Measurements from ENCODE around the gene AFAP1L2. TPM values are rescaled to one million over a fixed set of nuclear protein-coding genes. Genes with fewer than 3 reads are reported as not detected.
A peak's percentile ranks its signal among the peaks of the same experiment; 100 is the strongest.

The AFAP1L2 gene
- total and polyA plus RNA-seq, 12 donors = 2.9 to 5.0 (median 4.3) TPM

DNA sequence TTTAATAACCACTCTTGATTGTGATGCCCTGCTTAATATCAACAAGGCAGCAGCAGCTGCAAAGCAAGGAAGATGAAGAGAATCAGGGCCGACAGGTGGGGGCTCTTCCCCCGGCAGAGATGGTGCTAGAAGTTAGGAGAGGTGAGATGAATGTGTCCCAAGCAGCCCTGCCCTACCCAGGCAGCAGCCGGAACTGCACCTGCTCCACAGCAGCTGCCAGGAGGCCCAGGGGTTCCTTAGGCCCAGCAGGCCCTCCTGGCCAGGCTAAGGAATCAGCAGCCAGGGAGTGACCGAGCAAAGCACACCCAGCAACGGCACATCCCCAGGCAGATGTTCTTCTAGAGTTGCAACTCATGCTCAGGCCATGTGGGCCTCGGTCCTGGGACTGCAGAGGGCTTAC, 17.9 kb downstream of the AFAP1L2 start:
- peak in 1 of 8 donors; percentile 20 for ATAC-seq
- WGBS, 2 donors = 90 to 91% methylated on average over 6 of the region's 6 CpGs
- H3K4me3 ChIP-seq = no peak overlapping the region
- H3K4me1 ChIP-seq = peaks cover 0 to 22% (median 6%) of the 10 kb centered on the region in 9 donors
- no peaks in the 10 kb centered on the region for H3K36me3 ChIP-seq
- intact Hi-C loops (cut with DNase I) = no loop called here
- H3K27ac ChIP-seq = no peak overlapping the region
- no peak for DNase-seq
- H3K27me3 ChIP-seq = no peaks in the 10 kb centered on the region
- no peaks in the 10 kb centered on the region for H3K9me3 ChIP-seq
- TF ChIP-seq, protein P1, sequence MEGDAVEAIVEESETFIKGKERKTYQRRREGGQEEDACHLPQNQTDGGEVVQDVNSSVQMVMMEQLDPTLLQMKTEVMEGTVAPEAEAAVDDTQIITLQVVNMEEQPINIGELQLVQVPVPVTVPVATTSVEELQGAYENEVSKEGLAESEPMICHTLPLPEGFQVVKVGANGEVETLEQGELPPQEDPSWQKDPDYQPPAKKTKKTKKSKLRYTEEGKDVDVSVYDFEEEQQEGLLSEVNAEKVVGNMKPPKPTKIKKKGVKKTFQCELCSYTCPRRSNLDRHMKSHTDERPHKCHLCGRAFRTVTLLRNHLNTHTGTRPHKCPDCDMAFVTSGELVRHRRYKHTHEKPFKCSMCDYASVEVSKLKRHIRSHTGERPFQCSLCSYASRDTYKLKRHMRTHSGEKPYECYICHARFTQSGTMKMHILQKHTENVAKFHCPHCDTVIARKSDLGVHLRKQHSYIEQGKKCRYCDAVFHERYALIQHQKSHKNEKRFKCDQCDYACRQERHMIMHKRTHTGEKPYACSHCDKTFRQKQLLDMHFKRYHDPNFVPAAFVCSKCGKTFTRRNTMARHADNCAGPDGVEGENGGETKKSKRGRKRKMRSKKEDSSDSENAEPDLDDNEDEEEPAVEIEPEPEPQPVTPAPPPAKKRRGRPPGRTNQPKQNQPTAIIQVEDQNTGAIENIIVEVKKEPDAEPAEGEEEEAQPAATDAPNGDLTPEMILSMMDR (IDR thresholded peaks at IDR 0.05) = no peak

- intact Hi-C loops (cut with DNase I) = no loop called here
Observed at GRCh38 chr10:114385557-114385956, 18.7 kb downstream of the AFAP1L2 start.

DNA sequence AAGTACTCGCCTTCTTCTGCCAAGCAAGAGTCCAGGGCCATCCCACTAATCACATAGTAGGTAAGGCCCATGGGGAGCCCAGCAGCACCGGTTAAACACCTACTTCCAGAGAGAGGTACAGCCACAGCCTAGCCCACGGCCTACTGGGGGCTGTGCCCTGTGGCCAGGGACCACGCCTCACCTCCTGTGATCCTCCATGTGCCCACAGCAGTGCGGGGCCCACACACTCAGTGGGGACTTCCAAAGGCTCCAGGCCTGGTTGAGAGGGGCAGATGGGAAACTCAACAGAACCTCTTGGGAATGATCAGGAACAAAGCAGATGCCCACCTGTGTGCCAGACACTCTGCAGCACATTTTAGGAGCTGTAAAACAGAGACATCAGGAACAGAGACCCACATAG, 19.7 kb downstream of the AFAP1L2 start:
- intact Hi-C loops (cut with DNase I) = no loop called here
- H3K27ac ChIP-seq = no peak overlapping the region
- H3K4me1 ChIP-seq = peaks cover 0 to 24% (median 6%) of the 10 kb centered on the region in 9 donors
- H3K4me3 ChIP-seq = no peak overlapping the region
- peak in 1 of 8 donors; percentile 20 for ATAC-seq
- no peaks in the 10 kb centered on the region for H3K27me3 ChIP-seq
- TF ChIP-seq, protein P1 (IDR thresholded peaks at IDR 0.05) = no peak
- H3K36me3 ChIP-seq = no peaks in the 10 kb centered on the region
- no peaks in the 10 kb centered on the region for H3K9me3 ChIP-seq
- WGBS, 2 donors = 85 to 95% methylated on average over 5 of the region's 5 CpGs
- no peak for DNase-seq

More at GRCh38 chr10:114385557-114385956, 18.7 kb downstream of the AFAP1L2 start:
- H3K4me3 ChIP-seq = no peak overlapping the region
- ATAC-seq (no peak), DNase-seq (no peak)
- H3K4me1 ChIP-seq = peaks cover 0 to 22% (median 6%) of the 10 kb centered on the region in 9 donors
- no peaks in the 10 kb centered on the region for H3K9me3 ChIP-seq
- no peaks in the 10 kb centered on the region for H3K27me3 ChIP-seq
- TF ChIP-seq, protein P1 (IDR thresholded peaks at IDR 0.05) = no peak
- H3K36me3 ChIP-seq = no peaks in the 10 kb centered on the region
- WGBS, 2 donors = 82 to 90% methylated on average over 3 of the region's 3 CpGs
- H3K27ac ChIP-seq = no peak overlapping the region

DNA sequence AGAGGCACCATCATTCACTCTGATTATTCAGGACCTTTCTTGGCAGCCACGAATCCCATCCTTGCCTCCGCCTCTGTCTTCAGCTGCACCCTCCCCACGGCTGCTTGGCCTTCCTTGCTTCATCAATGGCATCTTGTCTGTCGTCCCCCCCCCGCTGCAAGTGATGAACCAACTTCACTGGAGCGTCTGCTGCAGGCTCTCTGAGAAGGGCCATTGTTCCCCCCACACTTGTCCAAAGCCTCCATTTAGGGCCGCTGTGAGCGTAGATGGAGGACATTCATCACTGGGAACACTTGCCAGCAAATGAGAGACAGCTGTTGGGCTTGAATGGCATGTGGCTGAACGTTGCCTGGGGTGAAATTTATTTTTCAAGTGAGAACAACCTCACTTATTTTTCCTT, 20.1 kb downstream of the AFAP1L2 start:
- WGBS, 2 donors = 77 to 86% methylated on average over 9 of the region's 9 CpGs
- intact Hi-C loops (cut with DNase I) = no loop called here
- no peaks in the 10 kb centered on the region for H3K36me3 ChIP-seq
- TF ChIP-seq, protein P1 (IDR thresholded peaks at IDR 0.05) = no peak
- H3K4me3 ChIP-seq = no peak overlapping the region
- peaks cover 0 to 21% (median 6%) of the 10 kb centered on the region in 9 donors for H3K4me1 ChIP-seq
- ATAC-seq (peak in 1 of 8 donors; percentile 23), DNase-seq (no peak)
- H3K9me3 ChIP-seq = no peaks in the 10 kb centered on the region
- no peaks in the 10 kb centered on the region for H3K27me3 ChIP-seq
- no peak overlapping the region for H3K27ac ChIP-seq

Measured in heart right ventricle (tissue), 16 donors.